GM21723 (cell line): Measurements from ENCODE around the gene NPIPA7.
"Not testable (repeated sequence)": the region's sequence is repeated elsewhere in the genome, so short reads cannot be mapped to it uniquely, and the experiment has no call there.

Experiments
- ATAC-seq: cut with Tn5 transposase; IDR thresholded peaks from one replicate; pipeline ENCODE4 v1.9.1; 2021; ENCODE audit warnings: mild to moderate bottlenecking, moderate library complexity; ENCODE audit not compliant: unreplicated experiment

The NPIPA7 gene

DNA sequence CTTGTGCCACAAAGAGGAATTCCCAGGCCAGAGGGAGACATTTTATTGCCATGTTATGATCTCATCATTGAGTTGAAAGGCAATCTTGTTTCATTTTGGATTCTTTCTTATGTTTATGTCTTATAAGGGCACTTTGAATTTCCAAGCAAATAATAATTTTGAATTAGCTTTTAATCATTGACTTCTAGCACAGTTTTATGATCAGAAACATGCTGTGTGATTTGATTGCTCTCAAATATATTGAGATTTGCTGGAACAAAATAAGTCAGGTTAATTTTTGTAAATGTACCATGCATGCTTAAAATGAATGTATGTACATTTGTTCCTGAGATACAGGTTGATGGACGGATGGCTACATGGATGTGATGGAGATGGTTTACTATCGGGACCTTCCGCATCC, at the start of gene NPIPA7:
TSS of gene NPIPA7 (plus strand) at position 301 of the 400 bp plus-strand sequence. CDS start 105 bp downstream, outside the sequence.
- ATAC-seq, result not testable (repeated sequence)

DNA sequence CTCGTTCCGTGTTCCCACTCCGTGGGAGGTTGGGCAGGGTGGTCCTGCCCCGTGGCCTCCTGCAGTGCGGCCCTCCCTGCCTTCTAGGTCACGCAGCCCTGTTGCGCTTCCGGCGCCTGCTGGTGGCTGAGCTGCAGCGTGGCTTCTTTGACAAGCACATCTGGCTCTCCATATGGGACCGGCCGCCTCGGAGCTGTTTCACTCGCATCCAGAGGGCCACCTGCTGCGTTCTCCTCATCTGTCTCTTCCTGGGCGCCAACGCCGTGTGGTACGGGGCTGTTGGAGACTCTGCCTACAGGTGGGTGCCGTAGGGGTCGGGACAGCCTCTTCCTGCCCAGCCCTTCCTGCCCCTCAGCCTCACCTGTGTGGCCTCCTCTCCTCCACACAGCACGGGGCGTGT, 47.5 kb upstream of the NPIPA7 start:
- ATAC-seq, result not testable (repeated sequence)

DNA sequence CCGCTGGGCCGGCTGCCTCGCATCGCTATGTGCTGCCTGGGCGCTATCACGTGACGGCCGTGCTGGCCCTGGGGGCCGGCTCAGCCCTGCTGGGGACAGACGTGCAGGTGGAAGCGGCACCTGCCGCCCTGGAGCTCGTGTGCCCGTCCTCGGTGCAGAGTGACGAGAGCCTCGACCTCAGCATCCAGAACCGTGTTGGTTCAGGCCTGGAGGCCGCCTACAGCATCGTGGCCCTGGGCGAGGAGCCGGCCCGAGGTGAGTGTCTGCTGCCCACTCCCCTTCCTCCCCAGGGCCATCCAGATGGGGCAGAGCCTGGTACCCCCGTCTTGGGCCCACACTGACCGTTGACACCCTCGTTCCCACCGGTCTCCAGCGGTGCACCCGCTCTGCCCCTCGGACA, 21.4 kb upstream of the NPIPA7 start:
- not testable (repeated sequence) for ATAC-seq

DNA sequence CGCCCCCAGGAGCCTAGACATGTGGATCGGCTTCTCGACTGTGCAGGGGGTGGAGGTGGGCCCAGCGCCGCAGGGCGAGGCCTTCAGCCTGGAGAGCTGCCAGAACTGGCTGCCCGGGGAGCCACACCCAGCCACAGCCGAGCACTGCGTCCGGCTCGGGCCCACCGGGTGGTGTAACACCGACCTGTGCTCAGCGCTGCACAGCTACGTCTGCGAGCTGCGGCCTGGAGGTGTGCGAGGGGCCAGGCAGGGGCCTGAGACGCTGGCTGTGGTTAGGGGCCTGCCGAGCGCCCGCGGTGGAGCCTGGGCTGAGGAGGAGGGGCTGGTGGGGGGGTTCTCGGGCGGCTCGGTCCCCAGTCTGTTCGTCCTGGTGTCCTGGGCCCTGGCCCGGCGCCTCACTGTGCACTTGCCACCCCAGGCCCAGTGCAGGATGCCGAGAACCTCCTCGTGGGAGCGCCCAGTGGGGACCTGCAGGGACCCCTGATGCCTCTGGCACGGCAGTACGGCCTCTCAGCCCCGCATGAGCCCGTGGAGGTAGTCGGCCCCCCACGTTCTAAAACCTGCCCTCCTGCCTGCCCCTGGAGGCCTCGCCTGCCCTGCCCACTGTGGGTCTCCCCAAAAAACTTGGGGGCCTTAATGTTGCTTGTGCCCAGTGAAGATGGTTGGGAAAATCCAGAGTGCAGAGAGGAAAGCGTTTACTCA, 20.2 kb upstream of the NPIPA7 start:
- ATAC-seq, result not testable (repeated sequence)

DNA sequence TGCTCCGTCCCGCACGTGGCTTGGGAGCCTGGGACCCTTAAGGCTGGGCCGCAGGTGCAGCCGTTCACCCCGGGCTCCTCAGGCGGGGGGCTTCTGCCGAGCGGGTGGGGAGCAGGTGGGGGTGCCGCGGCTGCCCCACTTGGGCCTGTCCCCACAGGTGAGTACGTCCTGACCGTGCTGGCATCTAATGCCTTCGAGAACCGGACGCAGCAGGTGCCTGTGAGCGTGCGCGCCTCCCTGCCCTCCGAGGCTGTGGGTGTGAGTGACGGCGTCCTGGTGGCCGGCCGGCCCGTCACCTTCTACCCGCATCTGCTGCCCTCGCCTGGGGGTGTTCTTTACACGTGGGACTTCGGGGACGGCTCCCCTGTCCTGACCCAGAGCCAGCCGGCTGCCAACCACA, 15.3 kb upstream of the NPIPA7 start:
- not testable (repeated sequence) for ATAC-seq

DNA sequence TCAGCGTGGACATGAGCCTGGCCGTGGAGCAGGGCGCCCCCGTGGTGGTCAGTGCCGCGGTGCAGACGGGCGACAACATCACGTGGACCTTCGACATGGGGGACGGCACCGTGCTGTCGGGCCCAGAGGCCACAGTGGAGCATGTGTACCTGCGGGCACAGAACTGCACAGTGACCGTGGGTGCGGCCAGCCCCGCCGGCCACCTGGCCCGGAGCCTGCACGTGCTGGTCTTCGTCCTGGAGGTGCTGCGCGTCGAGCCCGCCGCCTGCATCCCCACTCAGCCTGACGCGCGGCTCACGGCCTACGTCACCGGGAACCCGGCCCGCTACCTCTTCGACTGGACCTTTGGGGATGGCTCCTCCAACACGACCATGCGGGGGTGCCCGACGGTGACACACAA, 14.8 kb upstream of the NPIPA7 start:
- ATAC-seq, result not testable (repeated sequence)

DNA sequence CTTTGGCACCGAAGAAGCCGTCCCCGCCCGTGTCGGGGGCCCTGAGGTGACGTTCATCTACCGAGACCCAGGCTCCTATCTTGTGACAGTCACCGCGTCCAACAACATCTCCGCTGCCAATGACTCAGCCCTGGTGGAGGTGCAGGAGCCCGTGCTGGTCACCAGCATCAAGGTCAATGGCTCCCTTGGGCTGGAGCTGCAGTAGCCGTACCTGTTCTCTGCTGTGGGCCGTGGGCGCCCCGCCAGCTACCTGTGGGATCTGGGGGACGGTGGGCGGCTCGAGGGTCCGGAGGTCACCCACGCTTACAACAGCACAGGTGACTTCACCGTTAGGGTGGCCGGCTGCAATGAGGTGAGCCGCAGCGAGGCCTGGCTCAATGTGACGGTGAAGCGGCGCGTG, 14.2 kb upstream of the NPIPA7 start:
- ATAC-seq, result not testable (repeated sequence)

DNA sequence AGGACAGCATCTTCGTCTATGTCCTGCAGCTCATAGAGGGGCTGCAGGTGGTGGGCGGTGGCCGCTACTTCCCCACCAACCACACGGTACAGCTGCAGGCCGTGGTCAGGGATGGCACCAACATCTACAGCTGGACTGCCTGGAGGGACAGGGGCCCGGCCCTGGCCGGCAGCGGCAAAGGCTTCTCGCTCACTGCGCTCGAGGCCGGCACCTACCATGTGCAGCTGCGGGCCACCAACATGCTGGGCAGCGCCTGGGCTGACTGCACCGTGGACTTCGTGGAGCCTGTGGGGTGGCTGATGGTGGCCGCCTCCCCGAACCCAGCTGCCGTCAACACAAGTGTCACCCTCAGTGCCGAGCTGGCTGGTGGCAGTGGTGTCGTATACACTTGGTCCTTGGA, 13.6 kb upstream of the NPIPA7 start:
- not testable (repeated sequence) for ATAC-seq

DNA sequence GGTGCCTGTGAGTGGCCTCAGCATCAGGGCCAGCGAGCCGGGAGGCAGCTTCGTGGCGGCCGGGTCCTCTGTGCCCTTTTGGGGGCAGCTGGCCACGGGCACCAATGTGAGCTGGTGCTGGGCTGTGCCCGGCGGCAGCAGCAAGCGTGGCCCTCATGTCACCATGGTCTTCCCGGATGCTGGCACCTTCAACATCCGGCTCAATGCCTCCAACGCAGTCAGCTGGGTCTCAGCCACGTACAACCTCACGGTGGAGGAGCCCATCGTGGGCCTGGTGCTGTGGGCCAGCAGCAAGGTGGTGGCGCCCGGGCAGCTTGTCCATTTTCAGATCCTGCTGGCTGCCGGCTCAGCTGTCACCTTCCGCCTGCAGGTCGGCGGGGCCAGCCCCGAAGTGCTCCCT, 13.1 kb upstream of the NPIPA7 start:
- ATAC-seq, result not testable (repeated sequence)

DNA sequence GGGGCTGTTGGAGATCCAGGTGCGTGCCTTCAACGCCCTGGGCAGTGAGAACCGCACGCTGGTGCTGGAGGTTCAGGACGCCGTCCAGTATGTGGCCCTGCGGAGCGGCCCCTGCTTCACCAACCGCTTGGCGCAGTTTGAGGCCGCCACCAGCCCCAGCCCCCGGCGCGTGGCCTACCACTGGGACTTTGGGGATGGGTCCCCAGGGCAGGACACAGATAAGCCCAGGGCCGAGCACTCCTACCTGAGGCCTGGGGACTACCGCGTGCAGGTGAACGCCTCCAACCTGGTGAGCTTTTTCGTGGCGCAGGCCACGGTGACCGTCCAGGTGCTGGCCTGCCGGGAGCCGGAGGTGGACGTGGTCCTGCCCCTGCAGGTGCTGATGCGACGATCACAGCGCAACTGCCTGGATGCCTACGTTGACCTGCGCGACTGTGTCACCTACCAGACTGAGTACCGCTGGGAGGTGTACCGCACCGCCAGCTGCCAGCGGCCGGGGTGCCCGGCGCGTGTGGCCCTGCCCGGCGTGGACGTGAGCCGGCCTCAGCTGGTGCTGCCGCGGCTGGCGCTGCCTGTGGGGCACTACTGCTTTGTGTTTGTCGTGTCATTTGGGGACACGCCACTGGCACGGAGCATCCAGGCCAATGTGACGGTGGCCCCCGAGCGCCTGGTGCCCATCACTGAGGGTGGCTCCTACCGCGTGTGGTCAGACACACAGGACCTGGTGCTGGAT, 12.2 kb upstream of the NPIPA7 start:
- ATAC-seq, result not testable (repeated sequence)

DNA sequence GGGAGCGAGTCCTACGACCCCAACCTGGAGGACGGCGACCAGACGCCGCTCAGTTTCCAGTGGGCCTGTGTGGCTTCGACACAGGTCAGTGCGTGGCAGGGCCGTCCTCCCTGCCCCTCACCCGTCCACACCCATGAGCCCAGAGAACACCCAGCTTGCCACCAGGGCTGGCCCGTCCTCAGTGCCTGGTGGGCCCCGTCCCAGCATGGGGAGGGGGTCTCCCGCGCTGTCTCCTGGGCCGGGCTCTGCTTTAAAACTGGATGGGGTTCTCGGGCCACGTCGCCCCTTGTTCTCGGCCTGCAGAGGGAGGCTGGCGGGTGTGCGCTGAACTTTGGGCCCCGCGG, 11.7 kb upstream of the NPIPA7 start:
- not testable (repeated sequence) for ATAC-seq

DNA sequence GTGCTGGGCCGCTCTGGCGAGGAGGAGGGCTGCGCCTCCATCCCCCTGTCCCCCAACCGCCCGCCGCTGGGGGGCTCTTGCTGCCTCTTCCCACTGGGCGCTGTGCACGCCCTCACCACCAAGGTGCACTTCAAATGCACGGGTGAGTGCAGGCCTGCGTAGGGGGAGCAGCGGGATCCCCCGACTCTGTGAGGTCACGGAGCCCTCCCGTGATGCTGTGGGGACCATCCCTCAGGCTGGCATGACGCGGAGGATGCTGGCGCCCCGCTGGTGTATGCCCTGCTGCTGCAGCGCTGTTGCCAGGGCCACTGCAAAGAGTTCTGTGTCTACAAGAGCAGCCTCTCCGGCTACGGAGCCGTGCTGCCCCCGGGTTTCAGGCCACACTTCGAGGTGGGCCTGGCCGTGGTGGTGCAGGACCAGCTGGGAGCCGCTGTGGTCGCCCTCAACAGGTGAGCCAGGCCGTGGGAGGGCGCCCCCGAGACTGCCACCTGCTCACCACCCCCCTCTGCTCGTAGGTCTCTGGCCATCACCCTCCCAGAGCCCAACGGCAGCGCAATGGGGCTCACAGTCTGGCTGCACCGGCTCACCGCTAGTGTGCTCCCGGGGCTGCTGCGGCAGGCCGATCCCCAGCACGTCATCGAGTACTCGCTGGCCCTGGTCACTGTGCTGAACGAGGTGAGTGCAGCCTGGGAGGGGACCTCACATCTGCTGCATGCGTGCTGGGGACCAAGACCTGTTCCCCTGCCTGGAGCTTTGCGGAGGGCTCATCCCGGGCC, 9.7 kb upstream of the NPIPA7 start:
- ATAC-seq, result not testable (repeated sequence)

DNA sequence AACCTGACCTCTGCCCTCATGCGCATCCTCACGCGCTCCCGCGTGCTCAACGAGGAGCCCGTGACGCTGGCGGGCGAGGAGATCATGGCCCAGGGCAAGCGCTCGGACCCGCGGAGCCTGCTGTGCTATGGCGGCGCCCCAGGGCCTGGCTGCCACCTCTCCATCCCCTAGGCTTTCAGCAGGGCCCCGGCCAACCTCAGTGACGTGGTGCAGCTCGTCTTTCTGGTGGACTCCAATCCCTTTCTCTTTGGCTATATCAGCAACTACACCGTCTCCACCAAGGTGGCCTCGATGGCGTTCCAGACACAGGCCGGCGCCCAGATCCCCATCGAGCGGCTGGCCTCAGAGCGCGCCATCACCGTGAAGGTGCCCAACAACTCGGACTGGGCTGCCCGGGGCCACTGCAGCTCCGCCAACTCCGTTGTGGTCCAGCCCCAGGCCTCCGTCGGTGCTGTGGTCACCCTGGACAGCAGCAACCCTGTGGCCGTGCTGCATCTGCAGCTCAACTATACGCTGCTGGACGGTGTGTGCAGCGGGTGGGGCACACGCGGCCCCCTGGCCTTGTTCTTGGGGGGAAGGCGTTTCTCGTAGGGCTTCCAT, 7.7 kb upstream of the NPIPA7 start:
- not testable (repeated sequence) for ATAC-seq

DNA sequence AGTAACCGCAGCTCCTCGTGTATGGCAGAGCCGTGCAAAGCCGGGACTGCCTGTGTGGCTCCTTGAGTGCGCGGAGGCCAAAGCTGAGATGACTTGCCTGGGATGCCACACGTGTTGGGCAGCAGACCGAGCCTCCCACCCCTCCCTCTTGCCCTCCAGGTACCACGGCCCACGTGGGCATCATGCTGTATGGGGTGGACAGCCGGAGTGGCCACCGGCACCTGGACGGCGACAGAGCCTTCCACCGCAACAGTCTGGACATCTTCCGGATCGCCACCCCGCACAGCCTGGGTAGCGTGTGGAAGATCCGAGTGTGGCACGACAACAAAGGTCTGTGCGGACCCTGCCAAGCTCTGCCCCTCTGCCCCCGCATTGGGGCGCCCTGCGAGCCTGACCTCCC, 4.7 kb upstream of the NPIPA7 start:
- not testable (repeated sequence) for ATAC-seq

DNA sequence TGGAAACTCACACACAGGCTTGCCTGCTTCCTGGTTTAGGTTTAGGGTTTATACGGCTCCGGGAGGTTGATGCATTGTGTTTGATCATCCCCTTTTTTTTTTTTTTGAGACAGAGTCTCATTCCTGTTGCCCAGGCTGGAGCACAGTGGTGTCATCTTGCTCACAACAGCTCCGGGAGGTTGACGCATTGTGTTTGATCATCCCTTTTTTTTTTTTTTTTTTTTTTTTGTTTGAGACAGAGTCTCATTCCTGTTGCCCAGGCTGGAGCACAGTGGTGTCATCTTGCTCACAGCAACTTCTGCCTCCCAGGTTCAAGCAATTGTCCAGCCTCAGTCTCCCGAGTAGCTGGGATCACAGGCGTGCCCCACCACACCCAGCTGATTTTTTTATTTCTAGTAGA, 20.7 kb downstream of the NPIPA7 start:
- ATAC-seq, result not testable (repeated sequence)

DNA sequence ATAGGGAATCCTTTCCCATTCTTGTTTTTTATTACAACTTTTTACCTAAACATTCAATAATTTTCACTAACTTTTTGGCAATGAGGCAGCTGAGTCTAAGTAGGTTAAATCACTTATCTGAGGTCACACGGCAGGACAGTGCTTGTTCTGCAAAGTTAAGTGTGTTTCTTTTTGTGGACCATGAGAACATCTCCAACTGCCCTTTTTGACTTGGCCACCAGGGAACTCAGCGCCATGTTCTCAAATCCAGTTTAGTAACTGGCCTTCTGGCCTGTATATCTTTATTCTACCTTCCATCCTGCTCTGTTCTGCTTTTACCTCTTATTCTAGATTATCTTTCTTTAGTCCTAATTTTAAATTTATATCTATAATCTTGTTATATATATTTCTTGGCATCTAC, 23.4 kb downstream of the NPIPA7 start:
- not testable (repeated sequence) for ATAC-seq

DNA sequence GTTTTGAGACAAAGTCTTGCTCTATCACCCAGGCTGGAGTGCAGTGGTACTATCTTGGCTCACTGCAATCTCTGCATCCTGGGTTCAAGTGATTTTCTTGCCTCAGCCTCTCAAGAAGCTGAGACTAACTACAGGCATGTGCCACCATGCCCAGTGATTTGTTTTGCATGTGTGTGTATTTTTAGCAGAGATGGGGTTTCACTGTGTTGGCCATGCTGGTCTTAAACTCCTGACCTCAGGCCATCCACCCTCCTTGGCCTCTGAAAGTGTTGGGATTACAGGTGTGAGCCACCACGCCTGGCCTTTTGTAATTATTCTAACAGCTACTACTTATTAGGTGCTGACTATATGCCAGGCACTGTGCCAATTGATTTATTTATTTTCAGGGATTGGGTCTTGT, 25.3 kb downstream of the NPIPA7 start:
- ATAC-seq, result not testable (repeated sequence)

DNA sequence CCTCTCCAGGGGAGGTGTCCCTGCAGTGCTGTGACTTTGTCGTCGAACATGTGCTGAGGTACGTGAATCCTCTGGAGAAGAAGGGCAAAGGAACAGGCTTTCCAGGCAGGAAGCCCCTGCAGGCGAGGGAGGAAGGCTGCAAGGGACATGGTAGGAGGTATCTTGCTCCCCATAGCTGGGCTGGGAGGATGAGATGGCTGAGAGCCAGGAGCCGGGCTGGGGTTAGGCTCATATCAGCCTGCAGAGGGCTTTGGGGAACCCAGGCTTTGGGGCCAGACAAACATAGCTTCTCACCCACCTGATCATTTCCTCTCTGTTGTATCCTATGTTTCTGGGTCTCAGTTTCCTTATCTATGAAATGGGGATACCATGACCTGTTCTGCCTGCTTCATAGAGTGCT, 26.5 kb downstream of the NPIPA7 start:
- ATAC-seq, result not testable (repeated sequence)

DNA sequence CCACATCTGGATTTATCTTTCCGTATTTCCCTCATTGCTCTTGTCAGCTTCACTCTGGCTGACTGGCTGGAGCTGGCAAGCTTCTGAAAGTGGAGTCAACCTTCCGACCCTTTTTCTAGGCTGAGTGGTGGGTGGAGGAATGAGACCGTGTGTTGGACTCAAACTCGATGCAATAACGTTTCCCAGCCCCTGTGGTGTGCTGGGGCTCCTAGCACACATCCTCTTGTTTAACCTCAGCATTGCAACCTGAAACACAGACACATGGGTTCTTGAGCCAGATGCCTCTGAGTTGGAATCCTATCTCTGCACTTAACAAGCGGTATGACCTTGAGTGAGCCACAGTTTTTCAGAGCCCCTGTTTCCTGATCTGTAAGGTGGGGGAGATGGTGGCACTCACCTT, 29.5 kb downstream of the NPIPA7 start:
- not testable (repeated sequence) for ATAC-seq

DNA sequence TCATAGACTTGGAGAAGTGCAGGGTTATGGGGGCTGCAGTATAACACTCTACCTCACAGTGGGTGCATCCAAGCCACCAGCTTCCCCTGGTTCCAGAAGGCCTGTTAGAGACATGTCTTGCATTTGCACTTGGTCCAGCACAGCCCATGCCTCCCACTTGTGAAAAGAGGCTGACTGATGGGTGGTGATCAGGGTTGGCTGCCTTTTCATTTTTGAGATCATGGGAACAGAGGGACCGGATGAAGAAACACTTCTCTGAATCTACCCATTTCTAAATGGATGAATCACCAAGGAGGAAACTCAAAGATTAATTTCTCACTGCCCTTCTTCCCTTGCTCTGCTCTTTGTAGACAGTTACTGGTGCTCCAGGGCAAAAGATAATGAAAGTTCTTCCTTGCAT, 34.8 kb downstream of the NPIPA7 start:
- not testable (repeated sequence) for ATAC-seq

DNA sequence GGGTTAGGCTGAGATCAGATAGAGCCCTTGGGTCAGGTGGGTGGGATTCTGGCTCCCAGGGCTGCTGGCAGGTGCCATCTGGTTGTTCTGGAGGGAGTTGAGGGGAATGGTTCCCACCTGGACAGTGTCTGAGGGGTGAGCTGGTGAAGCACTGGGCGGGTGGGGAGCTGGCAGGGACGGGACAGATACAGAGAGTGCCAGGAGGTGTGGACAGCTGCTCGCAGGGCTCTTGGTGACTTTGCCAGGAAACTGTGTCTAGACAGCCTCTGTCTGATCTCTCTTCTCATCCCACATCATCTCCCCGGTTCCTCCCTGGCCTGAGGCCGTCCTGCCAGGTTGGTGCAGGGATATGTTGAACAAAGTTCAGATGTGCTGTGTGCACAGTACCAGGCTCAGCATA, 38.1 kb downstream of the NPIPA7 start:
- ATAC-seq, result not testable (repeated sequence)
